HG03039 (cell line): ENCODE results near the gene PCSK6.
"Not testable (repeated sequence)": the region's sequence is repeated elsewhere in the genome, so short reads cannot be mapped to it uniquely, and the experiment has no call there.

Experiments
- ATAC-seq: cut with Tn5 transposase; IDR thresholded peaks from one replicate; pipeline ENCODE4 v1.9.1; 2021; ENCODE audit warnings: mild to moderate bottlenecking, moderate library complexity; ENCODE audit not compliant: unreplicated experiment

Gene PCSK6

GRCh38 chr15:101384276-101384675, 105.2 kb downstream of the PCSK6 start:
- no peak for ATAC-seq

GRCh38 chr15:101382544-101382943, 107.0 kb downstream of the PCSK6 start:
- ATAC-seq: no peak

DNA sequence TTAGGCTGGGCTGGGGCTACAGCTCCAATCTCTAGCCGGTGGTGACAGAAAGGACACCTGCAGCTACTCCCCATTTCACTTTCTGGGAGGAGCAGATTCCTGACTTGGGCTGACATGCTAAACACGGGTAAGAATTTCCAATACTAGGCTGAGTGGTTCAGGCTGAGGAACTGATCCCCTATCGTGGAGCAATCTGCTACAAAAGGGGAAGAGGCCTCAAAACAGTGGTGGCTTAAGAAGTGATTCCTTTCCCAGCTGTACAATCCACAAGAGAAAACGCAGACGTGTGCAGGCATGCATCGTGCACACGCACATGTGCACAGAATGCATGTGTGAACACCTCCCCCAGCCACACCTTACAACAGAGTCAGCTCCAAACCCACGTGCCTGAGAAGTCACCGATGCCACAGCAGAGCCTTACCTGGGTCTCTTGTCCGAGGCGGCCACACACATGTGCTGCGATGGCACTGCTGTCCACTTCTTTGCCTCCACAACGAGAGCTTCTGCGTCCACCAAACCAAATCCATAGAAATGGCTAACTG, 107.8 kb downstream of the PCSK6 start:
- no peak for ATAC-seq

DNA sequence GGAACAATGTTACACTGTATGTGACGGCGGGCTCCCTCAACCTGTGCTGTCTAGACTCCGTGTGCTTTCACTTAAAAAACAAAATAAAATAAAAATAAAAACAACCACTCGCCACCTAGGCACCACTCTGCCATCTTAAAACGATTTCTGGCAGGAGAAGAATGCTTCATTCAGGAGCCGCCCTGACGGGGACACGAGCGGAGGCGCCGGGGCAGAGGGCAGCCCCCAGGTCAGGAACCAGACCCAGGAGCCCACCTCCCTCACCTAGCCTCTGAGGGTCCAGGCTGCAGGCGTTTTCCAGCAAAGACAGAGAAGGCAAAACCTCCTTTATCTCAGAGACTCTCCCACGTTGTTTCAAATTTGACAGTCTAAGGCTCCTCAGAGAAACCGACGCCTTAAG, 109.4 kb downstream of the PCSK6 start:
- ATAC-seq: no peak

DNA sequence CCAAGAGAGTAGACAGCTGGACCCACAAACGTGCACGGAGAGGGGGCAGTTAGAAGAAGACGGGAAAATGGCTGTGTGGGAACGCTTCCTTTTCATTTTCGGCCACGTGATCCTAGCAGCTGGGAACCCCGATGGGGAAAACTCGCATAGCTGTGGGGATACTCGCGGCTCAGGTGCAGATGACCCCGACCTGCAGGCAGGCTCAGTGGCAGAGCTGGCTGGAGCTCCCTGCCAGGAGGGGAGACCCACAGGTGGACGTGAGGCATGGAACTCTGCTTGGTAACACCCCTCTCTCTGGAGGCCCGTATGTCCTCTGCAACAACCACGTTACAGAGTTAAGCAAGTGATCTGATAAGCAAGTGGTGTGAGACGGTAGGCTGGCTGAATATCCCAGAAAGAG, 109.9 kb downstream of the PCSK6 start:
- no peak for ATAC-seq

DNA sequence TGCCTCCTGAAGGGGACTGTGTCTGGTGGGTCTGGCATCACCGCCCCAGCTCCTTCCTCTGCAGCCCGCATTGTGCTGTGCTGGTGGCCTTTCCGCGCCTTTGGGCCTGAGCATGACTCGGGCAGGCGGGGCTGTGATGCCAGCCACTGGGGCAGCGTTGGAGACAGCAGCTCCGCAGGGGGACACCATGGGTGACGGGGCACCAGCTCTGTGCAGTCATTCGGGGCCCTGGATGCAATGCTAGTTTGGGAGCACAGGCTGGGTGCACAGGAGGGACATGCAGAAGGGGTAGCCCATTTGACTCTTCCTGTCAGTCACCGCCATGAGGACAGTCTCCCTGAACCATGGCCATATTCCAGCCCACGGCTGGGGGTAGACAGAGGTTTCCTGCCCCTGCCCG, 110.6 kb downstream of the PCSK6 start:
- ATAC-seq: no peak

GRCh38 chr15:101378171-101378755, 111.2 kb downstream of the PCSK6 start:
- ATAC-seq: no peak

- no peak for ATAC-seq
Observed at GRCh38 chr15:101376615-101377395, 112.7 kb downstream of the PCSK6 start.

DNA sequence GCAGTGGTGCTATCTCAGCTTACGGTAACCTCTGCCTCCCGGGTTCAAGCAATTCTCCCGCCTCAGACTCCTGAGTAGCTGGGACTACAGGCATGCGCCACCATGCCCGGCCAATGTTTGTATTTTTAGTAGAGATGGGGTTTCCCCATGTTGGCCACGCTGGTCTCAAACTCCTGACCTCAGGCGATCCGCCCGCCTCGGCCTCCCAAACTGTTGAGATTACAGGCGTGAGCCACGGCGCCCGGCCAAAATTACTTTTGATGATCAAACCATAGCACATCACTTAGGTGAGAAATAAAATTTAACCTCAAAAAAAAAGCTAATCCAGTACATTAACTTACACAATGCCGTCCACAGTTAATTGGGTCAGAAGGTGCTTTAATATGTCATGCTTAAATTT, 114.5 kb downstream of the PCSK6 start:
- not testable (repeated sequence) for ATAC-seq

- ATAC-seq: no peak
Observed at GRCh38 chr15:101374326-101374725, 115.2 kb downstream of the PCSK6 start.

DNA sequence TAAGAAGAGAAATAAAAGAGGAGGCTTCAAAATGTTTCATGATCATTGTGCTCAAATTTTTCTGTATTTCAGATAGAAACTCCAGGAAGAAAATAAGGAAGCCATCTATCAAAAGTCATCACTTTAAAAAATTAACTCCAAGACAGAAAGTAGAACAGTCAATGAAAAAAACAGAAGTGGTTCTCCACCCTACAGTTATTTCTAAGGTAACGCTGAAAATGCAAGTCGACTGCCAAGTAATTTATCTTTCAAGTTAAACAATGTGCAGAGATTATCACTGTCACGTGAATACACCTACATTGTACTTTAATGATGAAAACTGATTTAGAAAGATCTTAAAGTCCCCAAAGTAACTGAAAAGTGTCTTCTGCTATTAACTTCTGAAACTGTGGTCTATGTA, 115.9 kb downstream of the PCSK6 start:
- ATAC-seq: no peak

DNA sequence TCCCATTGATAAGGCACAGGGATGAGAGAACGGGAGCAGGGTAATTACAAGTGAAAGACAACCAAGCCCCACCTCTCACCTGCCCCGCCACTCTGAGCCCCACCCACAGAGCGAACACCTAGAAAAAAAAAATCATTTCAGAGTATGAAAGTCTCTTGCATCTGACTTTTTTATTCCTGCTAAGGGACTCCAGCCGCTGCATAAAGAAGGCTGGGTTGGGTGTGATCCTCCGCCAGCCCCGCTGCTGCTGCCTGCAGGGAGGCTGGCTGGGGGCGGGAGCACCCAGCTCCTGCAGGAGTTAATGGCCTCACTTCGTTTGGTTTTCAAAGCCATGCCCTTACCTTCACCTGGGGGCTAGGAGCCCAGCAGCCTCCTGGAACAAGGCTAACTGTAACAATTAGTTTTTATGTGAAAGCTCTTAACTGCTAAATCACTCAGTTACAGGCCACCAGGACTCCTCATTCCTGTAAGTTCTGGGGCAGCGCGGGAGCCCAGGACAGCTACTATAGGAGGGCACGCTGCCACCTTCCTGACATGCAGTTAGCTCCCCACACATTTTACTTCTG, 116.5 kb downstream of the PCSK6 start:
- no peak for ATAC-seq

DNA sequence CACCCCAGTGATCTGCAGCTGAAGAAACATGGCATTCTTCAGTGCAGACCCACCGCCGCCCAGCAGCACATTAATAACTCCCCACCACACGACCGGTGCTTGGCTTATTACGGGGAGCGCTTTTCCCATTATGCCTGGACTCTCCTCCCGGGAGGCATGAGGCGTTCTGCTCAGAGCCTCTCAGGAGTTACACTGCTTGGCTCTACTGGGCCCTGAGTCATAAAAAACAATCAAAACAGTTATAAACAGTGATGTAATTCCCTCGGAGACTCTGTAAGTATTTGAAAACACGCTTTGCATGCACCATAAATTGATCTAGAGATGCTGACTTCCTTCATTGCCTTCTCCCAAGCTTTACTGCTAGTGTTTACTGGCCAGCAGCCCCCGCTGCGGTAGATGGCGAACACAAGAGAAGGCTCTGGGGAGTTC, 117.3 kb downstream of the PCSK6 start:
- no peak for ATAC-seq

- no peak for ATAC-seq
Observed at GRCh38 chr15:101371519-101371918, 118.0 kb downstream of the PCSK6 start.

- ATAC-seq: no peak
Observed at GRCh38 chr15:101371081-101371480, 118.4 kb downstream of the PCSK6 start.

DNA sequence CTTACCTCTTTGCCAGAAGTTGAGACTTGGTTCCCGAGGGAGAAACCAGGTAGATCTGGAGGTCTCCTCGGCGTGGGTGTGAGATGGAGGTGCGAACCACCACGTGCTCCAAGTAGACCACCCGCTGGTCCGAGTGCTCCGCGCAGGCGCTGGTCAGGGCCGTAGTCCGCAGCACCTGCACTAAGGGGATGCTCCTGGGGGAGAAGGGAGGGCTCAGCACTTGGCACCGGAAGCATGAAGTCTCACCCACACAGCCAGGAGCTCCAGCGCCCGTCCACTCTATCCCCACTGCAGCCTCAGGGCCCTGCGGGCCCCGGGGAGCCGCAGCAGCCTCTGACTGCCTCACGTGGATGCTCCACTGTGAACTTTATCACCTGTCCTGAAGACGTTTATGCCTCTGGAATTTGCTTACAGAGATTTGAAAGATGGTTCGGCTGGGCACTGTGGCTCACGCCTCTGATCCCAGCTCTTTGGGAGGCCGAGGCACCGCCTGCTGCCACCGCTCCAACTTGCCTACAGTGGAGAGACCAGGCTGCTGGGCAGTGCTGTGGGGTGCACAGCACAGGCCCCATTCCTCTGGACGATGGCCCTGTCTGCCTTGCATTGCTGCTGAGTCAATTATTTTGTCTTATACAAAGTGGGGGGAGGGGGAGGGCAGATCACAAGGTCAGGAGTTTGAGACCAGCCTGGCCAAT, 119.0 kb downstream of the PCSK6 start:
- ATAC-seq: no peak

- no peak for ATAC-seq
Observed at GRCh38 chr15:101369676-101370075, 119.8 kb downstream of the PCSK6 start.

DNA sequence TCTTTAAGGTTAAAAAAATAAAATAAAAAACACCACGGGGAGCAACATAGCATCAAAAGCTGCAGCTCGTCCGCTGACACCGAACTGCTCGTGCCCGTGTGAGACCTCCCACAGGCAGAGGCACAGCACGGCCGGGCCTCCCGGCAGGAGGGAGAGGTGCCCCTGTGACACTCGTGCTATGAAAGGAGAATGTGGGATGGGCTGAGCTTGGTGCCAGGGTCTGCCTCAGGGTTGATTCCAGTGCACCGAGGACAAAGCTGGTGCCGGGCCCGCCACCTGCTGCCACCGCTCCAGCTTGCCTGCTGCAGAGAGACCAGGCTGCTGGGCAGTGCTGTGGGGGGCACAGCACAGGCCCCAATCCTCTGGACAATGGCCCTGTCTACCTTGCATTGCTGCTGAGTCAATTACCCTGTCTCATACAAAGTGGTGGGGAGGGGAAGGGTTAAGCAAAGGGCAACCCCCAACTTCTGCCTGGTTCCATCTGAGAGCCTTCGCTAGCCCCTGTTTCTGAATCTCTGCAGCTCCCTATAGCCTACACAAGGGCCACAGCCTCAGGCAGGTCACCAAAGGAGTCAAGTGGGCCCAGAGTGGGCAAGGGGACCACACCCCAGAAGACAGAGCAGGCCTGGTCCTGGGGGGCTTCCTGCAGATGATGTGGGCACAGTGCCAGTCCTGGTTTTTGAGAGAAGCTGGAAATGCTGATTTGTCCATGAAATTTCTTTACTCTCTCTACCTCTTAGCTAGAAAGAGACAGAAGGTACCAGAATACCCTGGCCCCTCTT, 120.5 kb downstream of the PCSK6 start:
- ATAC-seq: no peak

DNA sequence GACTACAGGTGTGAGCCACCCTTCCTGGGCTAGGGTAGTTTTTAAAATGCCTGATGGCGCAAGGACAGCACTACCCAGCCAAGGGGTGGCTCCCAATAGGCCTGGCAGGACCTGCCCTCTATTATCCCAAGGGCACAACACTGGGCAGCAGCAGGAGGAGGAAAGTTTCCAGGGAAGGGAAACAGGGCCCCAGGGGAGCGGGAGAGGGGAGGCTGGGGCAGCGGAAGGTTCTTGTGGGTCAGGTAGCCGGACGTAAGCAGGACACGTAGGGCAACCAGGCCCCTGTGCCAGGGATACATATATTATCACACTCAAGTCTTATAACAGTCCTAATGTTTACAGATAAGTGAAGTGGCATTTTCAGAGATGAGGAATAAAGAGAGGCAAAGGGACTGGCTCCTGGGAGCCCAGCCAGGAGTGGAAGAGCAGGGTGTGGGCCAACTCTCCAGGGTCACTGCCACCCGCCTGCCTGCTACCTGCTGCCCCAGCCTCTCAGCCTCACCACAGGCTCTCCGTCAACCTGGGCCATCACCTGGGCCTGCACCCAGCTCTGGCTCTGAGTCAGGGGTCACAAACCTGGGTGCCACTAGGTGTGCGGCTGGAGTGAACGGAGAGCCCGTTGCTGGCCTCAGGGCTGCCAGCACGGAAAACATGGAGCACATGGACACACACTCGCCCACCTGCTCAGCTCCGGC, 121.3 kb downstream of the PCSK6 start:
- no peak for ATAC-seq

GRCh38 chr15:101366853-101367252, 122.7 kb downstream of the PCSK6 start:
- no peak for ATAC-seq
